CD8-positive, alpha-beta memory T cell (primary cell): ENCODE results near the gene IKZF1. TPM values are rescaled to one million over a fixed set of nuclear protein-coding genes. Genes with fewer than 3 reads are reported as not detected.
A peak's percentile ranks its signal among the peaks of the same experiment; 100 is the strongest.

ENCODE experiments used
- CTCF ChIA-PET: fragments of 350-600 bp; sonication (Branson Sonifier 250); formaldehyde crosslinking; loops from one replicate; lab custom pipeline; 2021; ENCODE audit warnings: antibody characterized with exemption; lab: Charles Lee
- POLR2A ChIA-PET: fragments of 350-600 bp; sonication (Branson Sonifier 250); formaldehyde crosslinking; loops from one replicate; lab custom pipeline; 2021; ENCODE audit warnings: antibody characterized with exemption; lab: Charles Lee
- DNase-seq, 5 donors: peaks; one replicate each; pipeline versions ENCODE4 v3.0.0 to v3.0.0-alpha.2; 2020 to 2022; ENCODE audit warnings: mixed read lengths in 1 of 5
- H3K27ac ChIP-seq: one replicate; pipeline ENCODE4 v1.7.0; 2013; ENCODE audit warnings: low read depth, mild to moderate bottlenecking, low read length, moderate library complexity
- H3K27me3 ChIP-seq: 2 replicates; pipeline ENCODE4 v1.7.0; 2013; ENCODE audit warnings: low read length, mild to moderate bottlenecking; ENCODE audit not compliant: insufficient read depth, poor library complexity, severe bottlenecking
- H3K36me3 ChIP-seq: 2 replicates; pipeline ENCODE4 v1.7.0; 2013; ENCODE audit warnings: mild to moderate bottlenecking, low read length, moderate library complexity; ENCODE audit not compliant: insufficient read depth
- H3K4me1 ChIP-seq: 2 replicates; pipeline ENCODE4 v1.7.0; 2013; ENCODE audit warnings: mild to moderate bottlenecking, low read length, moderate library complexity; ENCODE audit not compliant: insufficient read depth
- H3K4me3 ChIP-seq: 2 replicates; pipeline ENCODE4 v1.7.0; 2013; ENCODE audit warnings: mild to moderate bottlenecking, low read length
- H3K9me3 ChIP-seq: 2 replicates; pipeline ENCODE4 v1.7.0; 2013; ENCODE audit warnings: mild to moderate bottlenecking, low read length
- H3K27ac Mint-ChIP-seq, 8 donors: one replicate each; pipeline ENCODE4 v1.8.0; 2020 to 2021; ENCODE audit warnings: mixed read lengths in 8 of 8, mild to moderate bottlenecking in 6 of 8, inconsistent platforms in 3 of 8, moderate library complexity in 3 of 8
- H3K27me3 Mint-ChIP-seq, 2 donors: one replicate each; pipeline ENCODE4 v1.8.0; 2020 to 2021; ENCODE audit warnings: mixed read lengths in 2 of 2, mild to moderate bottlenecking in 1 of 2, moderate library complexity in 1 of 2
- H3K36me3 Mint-ChIP-seq, 3 donors: one replicate each; pipeline ENCODE4 v1.8.0; 2020 to 2021; ENCODE audit warnings: mixed read lengths in 3 of 3, inconsistent platforms in 1 of 3, mild to moderate bottlenecking in 1 of 3
- H3K4me1 Mint-ChIP-seq, 3 donors: one replicate each; pipeline ENCODE4 v1.8.0; 2020 to 2021; ENCODE audit warnings: mixed read lengths in 3 of 3, inconsistent platforms in 1 of 3, mild to moderate bottlenecking in 1 of 3
- H3K4me3 Mint-ChIP-seq, 7 donors: one replicate each; pipeline ENCODE4 v1.8.0; 2020 to 2021; ENCODE audit warnings: mixed read lengths in 7 of 7, mild to moderate bottlenecking in 6 of 7, moderate library complexity in 4 of 7, inconsistent platforms in 2 of 7
- H3K9me3 Mint-ChIP-seq, 5 donors: one replicate each; pipeline ENCODE4 v1.8.0; 2020 to 2022; ENCODE audit warnings: mixed read lengths in 5 of 5, mild to moderate bottlenecking in 3 of 5, moderate library complexity in 2 of 5, inconsistent platforms in 1 of 5
- polyA plus RNA-seq: library from polyadenylated mRNA; unstranded; fragments of 300-500 nt; fragmentation: Illumina TruSeq; gene quantifications from one replicate; pipeline ENCODE4 v1.2.3, GENCODE V29; 2021
- total RNA-seq, 2 experiments: library from RNA; stranded (reverse); gene quantifications; one replicate each; pipeline ENCODE4 v1.2.3, GENCODE V29; 2021

The IKZF1 gene
- total and polyA plus RNA-seq, 3 experiments from 2014 or later, result 225 to 238 (median 226) TPM

DNA sequence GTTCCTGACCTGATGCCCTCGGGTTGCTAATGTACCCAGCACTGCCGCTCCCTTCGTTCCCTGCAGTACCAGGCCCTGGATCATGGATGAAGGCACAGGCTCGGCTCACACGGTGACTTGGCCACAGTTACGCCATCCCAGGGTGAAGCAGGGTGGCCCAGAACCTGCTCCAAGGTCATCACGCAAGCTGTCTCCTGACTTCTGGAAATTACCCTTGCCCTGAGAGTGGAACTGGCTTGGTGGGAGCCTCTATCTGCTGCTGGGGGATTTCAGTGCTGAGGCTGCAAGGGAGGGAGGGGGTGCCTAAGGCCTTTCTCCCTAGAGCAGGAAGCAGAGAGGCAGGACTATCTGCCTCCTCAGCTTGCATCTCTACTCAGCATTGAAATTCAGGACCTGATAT is 109.0 kb downstream of the IKZF1 start:
- Histone ChIP-seq H3K36me3 (no peaks in the 10 kb centered on the region), H3K9me3 (no peaks in the 10 kb centered on the region), H3K4me1 (peaks cover 16% of the 10 kb centered on the region), H3K27me3 (no peaks in the 10 kb centered on the region), H3K27ac (no peak overlapping the region), H3K4me3 (no peak overlapping the region)
- peaks cover 0 to 2% (median 0%) of the 10 kb centered on the region in 3 donors for H3K36me3 Mint-ChIP-seq
- H3K27ac Mint-ChIP-seq, result no peak overlapping the region
- ChIA-PET CTCF (interaction anchor here (1.9 kb wide), 1 partner anchor 208 kb away, joined by 7 read pairs; no protein-coding TSS in a partner anchor), POLR2A (no interaction called here)
- H3K4me1 Mint-ChIP-seq, result peaks cover 34 to 53% (median 50%) of the 10 kb centered on the region in 3 donors
- H3K9me3 Mint-ChIP-seq, result no peaks in the 10 kb centered on the region
- DNase-seq, result no peak
- H3K4me3 Mint-ChIP-seq, result no peak overlapping the region
- H3K27me3 Mint-ChIP-seq, result no peaks in the 10 kb centered on the region

DNA sequence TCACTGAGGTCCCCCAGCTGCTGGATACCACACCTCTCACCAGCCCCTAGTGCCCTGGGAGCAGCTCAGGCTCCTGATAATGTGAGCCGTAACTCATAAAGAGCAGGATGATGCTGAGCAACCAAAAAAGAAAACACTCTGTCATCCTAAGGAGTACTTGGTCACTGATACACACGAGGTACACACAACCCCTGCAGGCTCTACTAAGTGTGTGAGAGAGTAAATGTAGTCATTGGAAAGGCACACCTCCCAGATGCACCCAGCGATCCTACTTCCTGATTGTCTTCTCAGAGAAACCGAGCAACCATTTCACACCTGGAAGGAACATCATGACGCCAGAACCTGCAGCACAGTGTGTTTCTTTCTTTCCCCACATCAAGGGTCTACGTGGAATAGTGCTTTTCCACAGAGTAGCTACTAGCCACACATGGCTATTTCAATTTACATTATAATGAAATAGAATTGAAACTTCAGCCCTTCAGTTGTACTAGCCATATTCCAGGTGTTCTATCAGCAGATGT is 111.4 kb downstream of the IKZF1 start:
- Histone ChIP-seq H3K36me3 (no peaks in the 10 kb centered on the region), H3K4me3 (no peak overlapping the region), H3K27me3 (no peaks in the 10 kb centered on the region), H3K4me1 (peaks cover 13% of the 10 kb centered on the region), H3K9me3 (no peaks in the 10 kb centered on the region), H3K27ac (no peak overlapping the region)
- no peaks in the 10 kb centered on the region for H3K9me3 Mint-ChIP-seq
- H3K4me1 Mint-ChIP-seq, result peaks cover 19 to 30% (median 28%) of the 10 kb centered on the region in 3 donors
- ChIA-PET CTCF (interaction anchor here (1.0 to 5.4 kb wide), 8 partner anchors 9 to 272 kb away, joined by 4 to 62 read pairs (median 17); partner anchors contain the start of gene IKZF1), POLR2A (no interaction called here)
- H3K27me3 Mint-ChIP-seq, result no peaks in the 10 kb centered on the region
- H3K4me3 Mint-ChIP-seq, result peak overlapping the region in 2 of 7 donors; percentile 33 to 54
- H3K36me3 Mint-ChIP-seq, result peaks cover 0 to 2% (median 0%) of the 10 kb centered on the region in 3 donors
- DNase-seq, result no peak
- peak overlapping the region in 3 of 8 donors; percentile 14 to 36 (median 16) for H3K27ac Mint-ChIP-seq

GRCh38 chr7:50416527-50417182 is 112.1 kb downstream of the IKZF1 start:
- no peaks in the 10 kb centered on the region for H3K9me3 ChIP-seq
- no peaks in the 10 kb centered on the region for H3K27me3 ChIP-seq
- Mint-ChIP-seq H3K9me3 (no peaks in the 10 kb centered on the region), H3K4me3 (peak overlapping the region in 2 of 7 donors; percentile 45 to 54), H3K27ac (peak overlapping the region in 1 of 8 donors; percentile 35), H3K4me1 (peaks cover 15 to 22% (median 21%) of the 10 kb centered on the region in 3 donors), H3K27me3 (no peaks in the 10 kb centered on the region), H3K36me3 (peaks cover 0 to 1% (median 0%) of the 10 kb centered on the region in 3 donors)
- ChIA-PET CTCF (interaction anchor here (1.0 to 5.4 kb wide), 13 partner anchors 10 to 348 kb away, joined by 3 to 62 read pairs (median 15); partner anchors contain the start of gene IKZF1), POLR2A (no interaction called here)
- no peak overlapping the region for H3K27ac ChIP-seq
- H3K4me3 ChIP-seq, result no peak overlapping the region
- H3K4me1 ChIP-seq, result peaks cover 13% of the 10 kb centered on the region
- H3K36me3 ChIP-seq, result no peaks in the 10 kb centered on the region
- DNase-seq, result no peak

GRCh38 chr7:50418086-50418515 is 113.6 kb downstream of the IKZF1 start:
- Mint-ChIP-seq H3K27ac (no peak overlapping the region), H3K4me3 (no peak overlapping the region), H3K36me3 (no peaks in the 10 kb centered on the region), H3K9me3 (no peaks in the 10 kb centered on the region), H3K4me1 (peaks cover 12 to 20% (median 19%) of the 10 kb centered on the region in 3 donors), H3K27me3 (no peaks in the 10 kb centered on the region)
- no peaks in the 10 kb centered on the region for H3K27me3 ChIP-seq
- ChIA-PET CTCF (interaction anchor here (0.7 to 5.4 kb wide), 49 partner anchors 9 to 350 kb away, joined by 3 to 62 read pairs (median 5); partner anchors contain the start of gene ZPBP), POLR2A (interaction anchor here (0.6 to 1.3 kb wide), 3 partner anchors 113 to 213 kb away, joined by 3 to 4 read pairs (median 3); no protein-coding TSS in a partner anchor)
- peaks cover 13% of the 10 kb centered on the region for H3K4me1 ChIP-seq
- DNase-seq, result peak; percentile 43 to 81 (median 56)
- H3K27ac ChIP-seq, result no peak overlapping the region
- no peak overlapping the region for H3K4me3 ChIP-seq
- H3K9me3 ChIP-seq, result no peaks in the 10 kb centered on the region
- H3K36me3 ChIP-seq, result no peaks in the 10 kb centered on the region

DNA sequence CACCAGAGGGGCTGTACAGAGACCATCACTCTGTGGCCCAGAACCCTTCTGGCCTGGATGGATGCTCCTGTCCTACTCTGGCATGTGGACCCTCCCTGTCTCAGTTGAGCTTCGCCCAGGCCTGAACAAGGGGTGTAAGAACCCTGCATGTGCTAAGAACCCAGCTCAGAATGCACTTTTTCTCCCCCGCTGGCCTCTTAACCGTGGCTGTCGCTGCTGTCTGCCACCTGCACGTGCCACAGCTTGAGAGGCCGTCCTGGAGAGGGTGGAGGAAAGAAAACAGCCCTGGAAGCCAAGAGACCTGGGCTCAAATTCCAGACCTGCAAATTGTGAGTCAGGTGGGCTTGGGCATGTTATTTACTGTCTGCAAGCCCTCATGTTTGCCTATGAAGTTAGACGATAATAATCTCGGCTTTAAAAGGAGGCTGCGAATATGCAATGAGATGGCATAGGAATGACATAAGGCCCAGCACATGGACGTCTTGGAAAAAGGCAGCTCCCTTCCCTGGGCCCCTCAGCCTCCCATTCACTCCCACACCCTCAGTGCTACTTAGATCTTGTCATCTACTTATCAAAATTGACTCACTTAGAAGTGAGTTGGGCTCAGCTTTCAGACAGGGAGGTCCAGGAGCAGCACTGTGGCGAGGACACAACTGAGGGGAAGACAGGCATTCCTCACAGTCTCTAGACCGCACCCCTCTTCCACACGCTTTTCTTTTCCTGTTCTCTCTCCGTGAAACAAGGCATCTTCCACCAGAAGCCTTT is 114.2 kb downstream of the IKZF1 start:
- no peaks in the 10 kb centered on the region for H3K36me3 Mint-ChIP-seq
- Histone ChIP-seq H3K4me1 (peaks cover 13% of the 10 kb centered on the region), H3K27ac (no peak overlapping the region), H3K36me3 (no peaks in the 10 kb centered on the region), H3K27me3 (no peaks in the 10 kb centered on the region), H3K9me3 (no peaks in the 10 kb centered on the region), H3K4me3 (no peak overlapping the region)
- peaks cover 12 to 20% (median 19%) of the 10 kb centered on the region in 3 donors for H3K4me1 Mint-ChIP-seq
- no peaks in the 10 kb centered on the region for H3K27me3 Mint-ChIP-seq
- no peak overlapping the region for H3K4me3 Mint-ChIP-seq
- H3K9me3 Mint-ChIP-seq, result no peaks in the 10 kb centered on the region
- ChIA-PET POLR2A (interaction anchor here (0.6 to 1.3 kb wide), 3 partner anchors 113 to 213 kb away, joined by 3 to 4 read pairs (median 3); no protein-coding TSS in a partner anchor), CTCF (interaction anchor here (1.0 to 5.4 kb wide), 39 partner anchors 9 to 326 kb away, joined by 3 to 62 read pairs (median 5); partner anchors contain the start of gene ZPBP)
- no peak for DNase-seq
- H3K27ac Mint-ChIP-seq, result no peak overlapping the region

GRCh38 chr7:50421043-50421442 is 116.5 kb downstream of the IKZF1 start:
- H3K36me3 Mint-ChIP-seq, result no peaks in the 10 kb centered on the region
- peaks cover 12% of the 10 kb centered on the region for H3K4me1 ChIP-seq
- H3K36me3 ChIP-seq, result no peaks in the 10 kb centered on the region
- no peak overlapping the region for H3K4me3 ChIP-seq
- no peak for DNase-seq
- H3K4me1 Mint-ChIP-seq, result peaks cover 8 to 12% (median 9%) of the 10 kb centered on the region in 3 donors
- H3K27ac ChIP-seq, result no peak overlapping the region
- H3K27me3 ChIP-seq, result no peaks in the 10 kb centered on the region
- no peak overlapping the region for H3K27ac Mint-ChIP-seq
- POLR2A ChIA-PET, result no interaction called here
- no peak overlapping the region for H3K4me3 Mint-ChIP-seq
- no peaks in the 10 kb centered on the region for H3K27me3 Mint-ChIP-seq
- no peaks in the 10 kb centered on the region for H3K9me3 ChIP-seq
- H3K9me3 Mint-ChIP-seq, result no peaks in the 10 kb centered on the region
- CTCF ChIA-PET, result interaction anchor here (1.6 to 2.7 kb wide), 3 partner anchors 215 to 328 kb away, joined by 6 to 14 read pairs (median 8); partner anchors contain the start of gene ZPBP

DNA sequence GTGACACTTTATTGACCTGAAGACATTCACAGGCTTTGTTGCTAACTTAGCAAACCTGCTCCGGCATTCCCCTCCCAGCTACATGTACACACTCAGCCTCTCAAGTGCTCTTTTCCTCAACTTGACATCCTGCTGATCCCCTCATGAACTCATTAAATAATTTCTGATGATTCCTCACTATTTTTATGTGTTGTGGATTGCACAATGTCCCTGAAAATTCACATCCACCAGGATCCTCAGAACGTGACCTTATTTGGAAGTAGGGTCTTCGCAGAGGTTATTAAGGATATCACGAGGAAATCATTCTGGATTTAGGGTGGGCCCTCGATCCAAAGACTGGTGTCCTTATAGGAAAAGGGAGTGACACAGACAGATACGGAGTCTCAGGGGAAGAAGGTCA is 118.3 kb downstream of the IKZF1 start:
- Histone ChIP-seq H3K27ac (no peak overlapping the region), H3K4me1 (no peaks in the 10 kb centered on the region), H3K27me3 (no peaks in the 10 kb centered on the region), H3K9me3 (no peaks in the 10 kb centered on the region), H3K4me3 (no peak overlapping the region), H3K36me3 (no peaks in the 10 kb centered on the region)
- no peaks in the 10 kb centered on the region for H3K36me3 Mint-ChIP-seq
- DNase-seq, result no peak
- no peaks in the 10 kb centered on the region for H3K27me3 Mint-ChIP-seq
- ChIA-PET CTCF (interaction anchor here (2.9 kb wide), 1 partner anchor 219 kb away, joined by 11 read pairs; no protein-coding TSS in a partner anchor), POLR2A (no interaction called here)
- peaks cover 0 to 3% (median 0%) of the 10 kb centered on the region in 3 donors for H3K4me1 Mint-ChIP-seq
- H3K4me3 Mint-ChIP-seq, result no peak overlapping the region
- peak overlapping the region in 1 of 8 donors; percentile 28 for H3K27ac Mint-ChIP-seq
- H3K9me3 Mint-ChIP-seq, result no peaks in the 10 kb centered on the region
